GM21447 (cell line): Measurements from ENCODE around the gene MED12L.
"Not testable (repeated sequence)": the region's sequence is repeated elsewhere in the genome, so short reads cannot be mapped to it uniquely, and the experiment has no call there.

Experiments
- ATAC-seq: cut with Tn5 transposase; IDR thresholded peaks from one replicate; pipeline ENCODE4 v1.9.1; 2021; ENCODE audit not compliant: unreplicated experiment

The MED12L gene

DNA sequence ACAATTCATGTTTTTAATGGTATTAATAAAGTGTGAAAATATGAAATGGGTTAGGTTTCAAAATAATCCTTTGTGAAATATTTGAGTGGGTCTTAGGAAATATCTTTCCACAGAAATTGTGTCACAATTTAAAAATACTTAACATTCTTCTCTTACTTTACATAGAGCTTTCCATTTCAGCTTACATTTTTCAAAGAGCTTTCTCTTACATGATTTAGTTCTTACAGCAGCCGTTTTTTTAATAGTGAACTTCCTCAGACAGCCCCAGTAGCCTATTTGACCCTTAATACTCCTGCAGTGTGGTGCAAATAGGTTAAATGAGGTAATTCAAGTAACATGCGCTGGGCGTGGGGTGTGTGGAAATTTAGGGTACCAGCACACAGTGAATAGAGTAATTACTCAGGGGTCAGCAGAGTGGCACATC is 277.3 kb downstream of the MED12L start:
- no peak for ATAC-seq

- no peak for ATAC-seq
Observed at GRCh38 chr3:151366993-151367392, 281.5 kb downstream of the MED12L start.

GRCh38 chr3:151367448-151367847 is 282.0 kb downstream of the MED12L start:
- no peak for ATAC-seq

- ATAC-seq: no peak
Observed at GRCh38 chr3:151371526-151371925, 286.1 kb downstream of the MED12L start.

DNA sequence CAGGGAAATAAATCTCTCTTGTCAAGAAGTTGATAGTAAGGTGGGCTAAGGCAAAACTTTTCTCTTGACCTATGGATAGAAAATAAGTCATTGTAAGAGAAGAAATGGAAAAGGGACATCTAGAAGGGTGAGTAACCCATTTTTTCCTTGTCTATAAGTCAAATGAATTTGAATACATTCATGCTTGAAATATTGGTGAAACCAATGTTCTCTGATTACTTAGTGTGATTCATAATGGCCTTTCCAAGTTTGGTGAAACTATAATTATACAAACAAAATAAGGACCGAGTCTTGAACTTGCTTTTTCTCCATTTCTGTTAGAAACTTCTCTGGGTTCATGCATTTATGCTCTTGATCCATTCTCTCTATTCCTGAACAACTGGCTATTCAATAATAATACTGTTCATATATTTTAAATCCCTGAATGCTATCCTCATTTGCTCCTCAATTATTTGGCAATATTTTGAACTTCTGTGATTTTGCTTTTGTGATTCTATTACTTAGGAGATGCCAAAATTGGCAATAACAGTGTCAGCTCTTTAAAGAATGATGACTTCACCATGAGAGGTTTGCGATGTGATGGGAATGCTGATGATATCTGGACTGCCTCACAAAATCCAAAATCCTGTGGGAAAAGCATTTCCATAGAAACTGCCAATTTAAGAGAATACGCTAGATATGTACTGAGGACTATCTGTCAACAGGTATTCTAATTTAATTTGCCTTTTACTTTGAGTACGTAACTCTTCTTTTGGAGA is 286.8 kb downstream of the MED12L start:
- no peak for ATAC-seq

DNA sequence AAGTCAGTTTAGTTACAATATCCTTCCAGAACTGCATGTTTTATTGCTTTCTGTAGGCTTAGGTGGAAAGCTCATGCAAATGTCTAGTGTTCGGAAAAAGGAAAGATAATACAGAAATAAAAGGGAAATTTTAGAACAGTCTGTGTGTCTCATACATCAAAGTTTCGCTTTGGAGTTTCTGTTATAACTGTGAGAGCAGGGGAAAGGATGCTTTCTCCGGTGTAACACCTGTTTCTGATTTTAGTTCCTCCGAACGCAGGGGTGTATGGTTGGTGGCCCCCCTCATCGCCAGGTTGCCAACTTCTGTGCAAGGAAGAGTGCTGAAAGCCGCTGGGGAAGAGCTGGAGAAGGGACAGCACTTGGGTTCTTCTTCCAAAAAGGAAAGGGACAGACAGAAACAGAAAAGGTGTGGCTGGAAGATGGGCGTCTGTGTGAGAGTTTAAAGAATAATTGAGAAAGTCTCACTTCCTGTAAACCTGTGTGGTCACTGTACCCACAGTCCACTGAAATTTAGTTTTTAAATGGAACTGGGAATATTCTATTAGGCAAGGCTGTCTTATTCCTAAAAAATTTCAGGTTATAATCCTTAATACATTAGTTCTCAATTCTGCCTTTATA is 292.4 kb downstream of the MED12L start:
- peak; percentile 70 for ATAC-seq

DNA sequence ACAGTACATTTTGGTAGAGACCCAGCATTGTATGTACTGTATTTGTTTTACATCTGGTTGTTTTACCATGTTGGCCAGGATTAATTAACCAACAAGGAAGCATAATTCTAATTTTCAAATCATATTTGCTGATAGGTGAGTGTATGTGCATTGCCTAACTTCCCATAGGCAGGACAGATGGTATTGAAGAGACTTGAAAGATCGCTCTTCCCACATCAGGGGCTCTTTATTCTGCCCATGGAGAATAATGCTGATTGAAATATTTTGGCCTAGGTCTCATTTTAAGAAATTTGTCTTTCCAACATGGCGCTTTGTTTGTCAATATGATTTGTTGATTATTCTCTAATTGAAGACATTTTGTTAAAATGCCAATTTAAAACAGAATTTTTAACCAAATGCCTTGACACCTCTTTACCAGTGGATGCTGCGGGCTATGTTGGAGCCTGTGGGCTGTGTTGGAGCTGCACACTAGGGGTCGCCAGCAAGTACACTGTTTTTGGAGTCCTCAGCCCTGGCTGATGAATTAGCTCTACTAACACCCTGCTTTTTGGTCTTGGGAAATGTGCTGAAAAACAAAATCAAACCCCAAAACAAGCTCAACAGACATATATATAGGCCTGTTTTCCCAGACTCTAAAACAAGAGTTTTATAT is 293.7 kb downstream of the MED12L start:
- ATAC-seq: no peak

- peak; percentile 56 for ATAC-seq
Observed at GRCh38 chr3:151382671-151383070, 297.2 kb downstream of the MED12L start.

GRCh38 chr3:151383111-151383510 is 297.6 kb downstream of the MED12L start:
- no peak for ATAC-seq

GRCh38 chr3:151383956-151384355 is 298.5 kb downstream of the MED12L start:
- ATAC-seq: peak; percentile 52

GRCh38 chr3:151384741-151385174 is 299.3 kb downstream of the MED12L start, which contains the start of gene P2RY12:
P2RY12 (minus strand) TSS chr3:151384753; CDS start chr3:151338845, 45,908 bp downstream.
- ATAC-seq: peak; percentile 39

DNA sequence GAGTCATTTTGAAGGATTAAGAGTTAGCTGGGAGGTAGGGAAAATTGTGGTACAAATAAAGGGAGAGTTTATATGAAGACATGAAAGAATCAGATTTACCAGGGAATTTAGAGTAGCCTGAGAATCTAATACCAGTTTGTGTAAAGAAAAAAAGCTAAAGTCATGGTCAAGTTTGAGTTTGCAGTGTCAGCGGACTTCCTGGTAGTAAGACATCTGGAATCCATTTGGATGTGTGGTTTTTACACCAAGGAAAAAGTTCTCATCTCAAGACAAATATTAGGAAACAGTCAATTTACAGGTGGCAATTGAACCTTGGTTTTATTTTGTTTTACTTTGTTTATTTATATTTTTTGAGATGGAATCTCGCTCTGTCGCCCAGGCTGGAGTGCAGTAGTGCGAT is 300.6 kb downstream of the MED12L start:
- ATAC-seq: no peak

GRCh38 chr3:151387432-151387831 is 302.0 kb downstream of the MED12L start:
- no peak for ATAC-seq

- ATAC-seq: no peak
Observed at GRCh38 chr3:151387842-151388241, 302.4 kb downstream of the MED12L start.

- no peak for ATAC-seq
Observed at GRCh38 chr3:151391720-151392119, 306.3 kb downstream of the MED12L start.

DNA sequence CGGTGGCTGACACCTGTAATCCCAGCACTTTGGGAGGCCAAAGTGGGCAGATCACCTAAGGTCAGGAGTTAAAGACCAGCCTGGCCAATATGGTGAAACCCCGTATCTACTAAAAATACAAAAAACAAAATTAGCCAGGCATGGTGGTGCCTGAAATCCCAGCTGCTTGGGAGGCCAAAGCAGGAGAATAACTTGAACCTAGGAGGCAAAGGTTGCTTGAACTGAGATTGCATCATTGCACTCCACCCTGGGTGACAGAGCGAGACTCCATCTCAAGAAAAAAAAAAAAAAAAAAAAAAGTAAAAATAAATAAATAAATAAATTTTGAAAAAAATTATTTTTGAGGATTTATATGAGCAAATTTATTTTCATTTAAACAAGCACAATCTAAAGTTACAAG is 306.7 kb downstream of the MED12L start:
- ATAC-seq: not testable (repeated sequence)

DNA sequence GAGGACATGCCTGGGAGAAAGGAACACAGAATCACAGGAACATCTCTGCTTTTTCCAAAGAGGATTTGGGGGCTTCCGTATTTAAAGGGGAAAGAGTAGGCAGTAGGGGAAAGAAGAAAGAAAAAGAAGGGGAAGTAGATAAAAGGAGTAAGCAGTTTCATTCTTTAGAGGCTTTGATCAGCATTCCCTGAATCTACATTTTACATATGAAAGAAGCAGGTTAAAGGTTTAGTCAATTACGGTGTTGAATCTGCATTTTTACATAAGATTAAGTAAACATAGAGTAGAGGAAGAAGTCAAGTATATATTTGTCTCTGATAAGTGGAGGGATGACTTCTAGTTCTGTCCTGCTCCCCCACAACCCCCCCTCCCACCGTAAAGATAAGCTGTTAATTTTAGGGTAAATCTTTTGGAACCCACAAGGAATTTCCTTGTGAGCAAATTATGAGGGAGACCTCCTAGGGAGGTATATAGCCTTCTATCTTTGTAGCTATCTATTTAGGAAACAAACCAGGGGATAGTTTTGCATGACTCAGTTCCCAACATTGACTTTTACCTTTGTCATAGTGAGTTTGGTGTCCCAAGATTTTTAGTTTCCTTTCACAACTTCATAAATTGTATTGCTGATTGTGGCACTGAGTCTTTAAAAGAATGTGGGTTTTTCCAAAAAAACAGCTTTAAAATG is 307.8 kb downstream of the MED12L start:
- no peak for ATAC-seq

- no peak for ATAC-seq
Observed at GRCh38 chr3:151393941-151394340, 308.5 kb downstream of the MED12L start.

DNA sequence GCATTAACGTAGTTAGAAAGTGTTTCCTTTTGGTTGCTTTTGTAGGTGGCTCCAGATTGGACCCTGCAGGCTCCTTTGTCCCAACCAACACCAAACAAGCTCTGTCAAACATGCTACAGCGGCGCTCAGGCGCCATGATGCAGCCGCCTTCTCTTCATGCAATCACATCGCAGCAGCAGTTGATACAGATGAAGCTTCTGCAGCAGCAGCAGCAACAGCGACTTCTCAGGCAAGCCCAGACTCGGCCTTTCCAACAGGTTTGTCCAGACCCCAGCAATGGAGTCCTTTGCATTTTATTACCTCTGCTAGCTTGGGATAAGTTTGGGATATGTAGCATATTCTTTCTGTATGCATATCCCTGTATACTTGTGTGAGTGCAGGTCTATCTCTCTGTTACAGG is 309.1 kb downstream of the MED12L start:
- no peak for ATAC-seq

GRCh38 chr3:151395806-151396205 is 310.3 kb downstream of the MED12L start:
- no peak for ATAC-seq

GRCh38 chr3:151398895-151399294 is 313.4 kb downstream of the MED12L start:
- ATAC-seq: peak; percentile 50
